ENCODE data around the gene MAPKAPK2. TPM values are rescaled to one million over a fixed set of nuclear protein-coding genes. Genes with fewer than 3 reads are reported as not detected.

MAPKAPK2 gene
- total RNA-seq, 4 donors from 2014 or later, result 49.6 to 92.4 (median 59.6) TPM

DNA sequence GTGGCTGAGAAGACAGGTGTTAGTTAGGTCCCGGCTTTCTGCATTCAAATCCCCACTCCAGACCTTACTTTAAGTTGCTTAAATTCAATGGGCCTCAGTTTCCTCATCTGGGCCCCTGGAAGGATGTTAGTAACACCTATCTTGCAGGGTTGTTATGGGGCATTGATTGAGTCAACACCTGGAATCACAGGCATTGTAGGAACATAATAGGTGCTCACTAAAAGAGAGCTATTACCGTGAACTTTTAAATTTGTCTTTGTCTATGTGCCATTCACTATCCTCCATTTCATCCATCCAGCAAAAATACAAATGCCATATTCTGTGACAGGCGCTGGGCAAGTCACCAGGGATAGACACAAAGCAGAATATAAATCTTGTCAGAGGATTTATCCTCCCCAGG is 10.5 kb upstream of the MAPKAPK2 start:
- Histone ChIP-seq H3K4me1 (peaks cover 0 to 44% (median 8%) of the 10 kb centered on the region in 4 donors), H3K27ac (peak overlapping the region in 3 of 4 donors; percentile 21 to 75 (median 68)), H3K27me3 (no peaks in the 10 kb centered on the region), H3K4me3 (no peak overlapping the region), H3K36me3 (no peaks in the 10 kb centered on the region), H3K9me3 (no peaks in the 10 kb centered on the region)
- DNase-seq, result no peak
- TF ChIP-seq POLR2A (IDR thresholded peaks at IDR 0.05), result no peak
- TF ChIP-seq, protein P1, sequence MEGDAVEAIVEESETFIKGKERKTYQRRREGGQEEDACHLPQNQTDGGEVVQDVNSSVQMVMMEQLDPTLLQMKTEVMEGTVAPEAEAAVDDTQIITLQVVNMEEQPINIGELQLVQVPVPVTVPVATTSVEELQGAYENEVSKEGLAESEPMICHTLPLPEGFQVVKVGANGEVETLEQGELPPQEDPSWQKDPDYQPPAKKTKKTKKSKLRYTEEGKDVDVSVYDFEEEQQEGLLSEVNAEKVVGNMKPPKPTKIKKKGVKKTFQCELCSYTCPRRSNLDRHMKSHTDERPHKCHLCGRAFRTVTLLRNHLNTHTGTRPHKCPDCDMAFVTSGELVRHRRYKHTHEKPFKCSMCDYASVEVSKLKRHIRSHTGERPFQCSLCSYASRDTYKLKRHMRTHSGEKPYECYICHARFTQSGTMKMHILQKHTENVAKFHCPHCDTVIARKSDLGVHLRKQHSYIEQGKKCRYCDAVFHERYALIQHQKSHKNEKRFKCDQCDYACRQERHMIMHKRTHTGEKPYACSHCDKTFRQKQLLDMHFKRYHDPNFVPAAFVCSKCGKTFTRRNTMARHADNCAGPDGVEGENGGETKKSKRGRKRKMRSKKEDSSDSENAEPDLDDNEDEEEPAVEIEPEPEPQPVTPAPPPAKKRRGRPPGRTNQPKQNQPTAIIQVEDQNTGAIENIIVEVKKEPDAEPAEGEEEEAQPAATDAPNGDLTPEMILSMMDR (IDR thresholded peaks at IDR 0.05), result no peak

DNA sequence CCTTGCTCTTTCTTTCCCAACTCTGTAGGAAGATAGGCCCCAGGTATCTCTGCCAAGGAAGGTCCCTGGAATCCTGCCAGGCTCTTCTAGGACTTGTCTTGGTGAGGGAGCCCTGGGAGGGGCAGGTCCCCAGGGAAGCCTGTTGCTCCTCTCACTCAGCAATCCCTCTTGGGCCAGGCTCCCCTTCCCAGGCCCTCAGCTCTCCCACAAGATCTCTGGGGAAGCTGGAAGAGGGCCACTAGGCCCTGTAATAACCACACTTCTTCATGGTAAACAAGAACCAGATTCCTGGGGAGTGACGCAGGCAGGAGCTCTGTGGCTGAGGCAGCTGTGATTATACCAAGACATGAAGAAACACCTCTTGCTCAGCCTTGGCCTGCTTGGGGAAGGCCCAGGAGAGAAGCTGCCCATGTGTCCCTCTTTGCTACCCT is 9.9 kb upstream of the MAPKAPK2 start:
- DNase-seq, result peak in 1 of 3 donors; percentile 84
- Histone ChIP-seq H3K27me3 (no peaks in the 10 kb centered on the region), H3K9me3 (no peaks in the 10 kb centered on the region), H3K4me1 (peaks cover 0 to 44% (median 10%) of the 10 kb centered on the region in 4 donors), H3K27ac (peak overlapping the region; percentile 21 to 75 (median 55)), H3K36me3 (no peaks in the 10 kb centered on the region), H3K4me3 (no peak overlapping the region)
- TF ChIP-seq, protein P1 (IDR thresholded peaks at IDR 0.05), result no peak
- no peak for TF ChIP-seq POLR2A (IDR thresholded peaks at IDR 0.05)

GRCh38 chr1:206676499-206676898 is 8.2 kb upstream of the MAPKAPK2 start:
- peaks cover 0 to 40% (median 10%) of the 10 kb centered on the region in 4 donors for H3K4me1 ChIP-seq
- H3K4me3 ChIP-seq, result no peak overlapping the region
- H3K9me3 ChIP-seq, result no peaks in the 10 kb centered on the region
- H3K27ac ChIP-seq, result no peak overlapping the region
- H3K36me3 ChIP-seq, result no peaks in the 10 kb centered on the region
- no peaks in the 10 kb centered on the region for H3K27me3 ChIP-seq
- no peak for DNase-seq
- TF ChIP-seq, protein P1 (IDR thresholded peaks at IDR 0.05), result no peak
- no peak for TF ChIP-seq POLR2A (IDR thresholded peaks at IDR 0.05)

DNA sequence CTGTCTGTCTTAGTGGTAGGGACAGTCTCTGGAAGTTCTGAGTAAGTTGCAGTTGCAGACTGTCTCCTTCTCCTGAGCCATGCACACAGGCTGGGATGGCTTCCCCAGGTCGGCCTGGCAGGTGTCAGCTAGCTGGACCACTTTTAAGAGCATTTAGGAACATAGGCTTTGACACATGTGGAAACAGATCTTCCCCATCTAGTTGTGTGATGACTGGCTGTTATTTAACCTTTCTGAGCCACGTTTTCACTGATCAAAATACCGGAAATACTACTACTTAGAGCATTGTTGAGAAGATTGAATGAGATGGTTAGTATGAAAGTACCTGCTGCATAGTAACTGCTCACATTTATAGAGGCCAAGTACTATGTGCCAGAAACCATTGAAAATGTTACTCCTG is 6.2 kb upstream of the MAPKAPK2 start:
- Histone ChIP-seq H3K4me1 (peaks cover 0 to 31% (median 5%) of the 10 kb centered on the region in 4 donors), H3K9me3 (no peaks in the 10 kb centered on the region), H3K27me3 (no peaks in the 10 kb centered on the region), H3K36me3 (no peaks in the 10 kb centered on the region), H3K4me3 (no peak overlapping the region), H3K27ac (no peak overlapping the region)
- TF ChIP-seq POLR2A (IDR thresholded peaks at IDR 0.05), result no peak
- TF ChIP-seq, protein P1 (IDR thresholded peaks at IDR 0.05), result no peak
- DNase-seq, result no peak

GRCh38 chr1:206679738-206680211 is 4.9 kb upstream of the MAPKAPK2 start:
- peak overlapping the region in 1 of 4 donors; percentile 66 for H3K27ac ChIP-seq
- H3K9me3 ChIP-seq, result no peaks in the 10 kb centered on the region
- DNase-seq, result peak in 2 of 3 donors; percentile 71 to 74
- H3K4me1 ChIP-seq, result peaks cover 0 to 27% (median 4%) of the 10 kb centered on the region in 4 donors
- H3K27me3 ChIP-seq, result no peaks in the 10 kb centered on the region
- H3K4me3 ChIP-seq, result no peak overlapping the region
- TF ChIP-seq POLR2A (IDR thresholded peaks at IDR 0.05), result no peak
- TF ChIP-seq, protein P1 (IDR thresholded peaks at IDR 0.05), result no peak
- no peaks in the 10 kb centered on the region for H3K36me3 ChIP-seq
